Keratinocyte (primary cell): ENCODE measurements around the gene SMDT1. TPM values are rescaled to one million over a fixed set of nuclear protein-coding genes. Genes with fewer than 3 reads are reported as not detected.

Experiments
- DNase-seq: peaks from one replicate; pipeline ENCODE4 v3.0.0-alpha.2; 2011; ENCODE audit warnings: low read depth, missing footprints, low spot score
- FAIRE-seq: peaks from 2 replicates; lab custom pipeline; 2011; peaks lifted over from hg19 to GRCh38; lab: Jason Lieb, UNC
- H2AFZ ChIP-seq: 2 replicates; pipeline ENCODE4 v1.6.0; 2012; ENCODE audit warnings: low read length, control low read depth, inconsistent platforms; ENCODE audit not compliant: control insufficient read depth
- H3K27ac ChIP-seq: 2 replicates; pipeline ENCODE4 v1.5.1; 2011; ENCODE audit warnings: low read length; ENCODE audit not compliant: control insufficient read depth, insufficient read depth
- H3K27me3 ChIP-seq: 3 replicates; pipeline ENCODE4 v1.6.0; 2011; ENCODE audit warnings: low read length; ENCODE audit not compliant: control insufficient read depth, insufficient read depth; ENCODE audit errors: extremely low read depth
- H3K36me3 ChIP-seq, 2 experiments: 2 replicates in 1 of 2; 3 replicates in 1 of 2; pipeline ENCODE4 v1.5.1; 2011; ENCODE audit warnings: low read length in 2 of 2, mild to moderate bottlenecking in 1 of 2; ENCODE audit not compliant: control insufficient read depth in 2 of 2, insufficient read depth in 2 of 2; ENCODE audit errors: extremely low read depth in 1 of 2
- H3K4me1 ChIP-seq: 3 replicates; pipeline ENCODE4 v1.5.1; 2011; ENCODE audit warnings: low read length; ENCODE audit not compliant: control insufficient read depth, insufficient read depth; ENCODE audit errors: extremely low read depth
- H3K4me2 ChIP-seq: 3 replicates; pipeline ENCODE4 v1.6.0; 2011; ENCODE audit warnings: low read depth, low read length; ENCODE audit not compliant: control insufficient read depth, insufficient read depth; ENCODE audit errors: extremely low read depth
- H3K4me3 ChIP-seq, 3 experiments: fragments of 200-600 bp in 1 of 3; sonication (generic) in 1 of 3; 2 replicates in 2 of 3; 3 replicates in 1 of 3; pipeline ENCODE4 v1.5.1; 2011 to 2016; ENCODE audit warnings: low read length in 3 of 3, mild to moderate bottlenecking in 3 of 3, control low read depth in 2 of 3, inconsistent platforms in 1 of 3, low read depth in 1 of 3, mixed read lengths in 1 of 3, mixed run types in 1 of 3, moderate library complexity in 1 of 3; ENCODE audit not compliant: control insufficient read depth in 2 of 3, insufficient read depth in 2 of 3; ENCODE audit errors: extremely low read depth in 1 of 3
- H3K79me2 ChIP-seq: 2 replicates; pipeline ENCODE4 v1.6.0; 2012; ENCODE audit warnings: low read length; ENCODE audit not compliant: control insufficient read depth, insufficient read depth
- H3K9ac ChIP-seq: 3 replicates; pipeline ENCODE4 v1.6.0; 2011; ENCODE audit warnings: low read length; ENCODE audit not compliant: control insufficient read depth, insufficient read depth; ENCODE audit errors: extremely low read depth
- H3K9me1 ChIP-seq: 3 replicates; pipeline ENCODE4 v1.6.0; 2011; ENCODE audit warnings: low read length; ENCODE audit not compliant: control insufficient read depth, insufficient read depth; ENCODE audit errors: extremely low read depth
- H3K9me3 ChIP-seq: 2 replicates; pipeline ENCODE4 v1.5.1; 2012; ENCODE audit warnings: low read depth, low read length; ENCODE audit not compliant: control insufficient read depth
- H4K20me1 ChIP-seq: 3 replicates; pipeline ENCODE4 v1.6.0; 2011; ENCODE audit warnings: low read length; ENCODE audit not compliant: control insufficient read depth, insufficient read depth; ENCODE audit errors: extremely low read depth
- CTCF ChIP-seq, 3 experiments: IDR thresholded peaks in 1 of 3; conservative IDR thresholded peaks in 1 of 3; optimal IDR thresholded peaks in 1 of 3; 2 replicates in 2 of 3; 3 replicates in 1 of 3; pipeline versions ENCODE3 to v1.5.1; 2011; ENCODE audit warnings: low read length in 3 of 3, mild to moderate bottlenecking in 3 of 3, moderate library complexity in 2 of 3, control low read depth in 1 of 3, inconsistent platforms in 1 of 3; ENCODE audit not compliant: insufficient read depth in 2 of 3; ENCODE audit errors: extremely low read depth in 1 of 3
- EZH2 ChIP-seq: IDR thresholded peaks from one replicate; pipeline ENCODE4 v1.6.1; 2012; ENCODE audit warnings: inconsistent platforms, mild to moderate bottlenecking, low read length, moderate library complexity
- dilution Hi-C: fragments of 300-500 bp; cut with MboI; formaldehyde crosslinking; loops from one replicate; pipeline ENCODE4 v1.7.0; 2020; ENCODE audit warnings: low sequenced_read_pairs; ENCODE audit not compliant: extremely low pct_ligation_motif_present
- polyA plus RNA-seq, 5 experiments: library from polyadenylated mRNA; depleted of rRNA in 3 of 5; stranded (reverse) in 3 of 5; stranded (forward) in 1 of 5; unstranded in 1 of 5; fragments of >200 nt; gene quantifications; 1 replicate in 1 of 5; 2 replicates in 3 of 5; 3 replicates in 1 of 5; pipeline versions ENCODE4 v1.2.1 to v1.2.3, GENCODE V29; 2011 to 2012; ENCODE audit warnings: missing spikeins in 2 of 5, low read depth in 1 of 5, low replicate concordance in 1 of 5

The SMDT1 gene
- polyA plus RNA-seq, 1 donor (not counting 4 experiments of a cell fraction or from before 2014, with no cell fraction given), result 21.6 TPM

- Histone ChIP-seq H3K27me3 (no peaks in the 10 kb centered on the region), H3K4me1 (no peaks in the 10 kb centered on the region), H3K9ac (no peak overlapping the region), H4K20me1 (no peaks in the 10 kb centered on the region), H3K36me3 (no peaks in the 10 kb centered on the region), H3K4me3 (no peak overlapping the region), H3K9me1 (no peaks in the 10 kb centered on the region), H3K79me2 (no peaks in the 10 kb centered on the region), H2AFZ (no peak overlapping the region), H3K9me3 (no peaks in the 10 kb centered on the region), H3K27ac (no peak overlapping the region), H3K4me2 (no peak overlapping the region)
- FAIRE-seq, result peak; percentile 43
- TF ChIP-seq CTCF (optimal IDR thresholded peaks at IDR 0.05 in 1 of 3, IDR thresholded peaks at IDR 0.05 in 1 of 3, conservative IDR thresholded peaks at IDR 0.05 in 1 of 3; ENCODE audit: extremely low read depth in 1 of 3, insufficient read depth in 2 of 3, low read length in 3 of 3) (no peak), EZH2 (no peak)
- no peak for DNase-seq
- dilution Hi-C loops, result no loop called here
Observed at GRCh38 chr22:42052765-42053164, 26.7 kb upstream of the SMDT1 start.

- no peak overlapping the region for H3K4me3 ChIP-seq
- H2AFZ ChIP-seq, result no peak overlapping the region
- no peaks in the 10 kb centered on the region for H3K9me3 ChIP-seq
- TF ChIP-seq EZH2 (no peak), CTCF (optimal IDR thresholded peaks at IDR 0.05 in 1 of 3, IDR thresholded peaks at IDR 0.05 in 1 of 3, conservative IDR thresholded peaks at IDR 0.05 in 1 of 3; ENCODE audit: extremely low read depth in 1 of 3, insufficient read depth in 2 of 3, low read length in 3 of 3) (no peak)
- H3K4me1 ChIP-seq, result no peaks in the 10 kb centered on the region
- H3K9ac ChIP-seq, result no peak overlapping the region
- no peak for FAIRE-seq
- H3K27ac ChIP-seq, result no peak overlapping the region
- DNase-seq, result no peak
- H4K20me1 ChIP-seq, result no peaks in the 10 kb centered on the region
- H3K4me2 ChIP-seq, result no peak overlapping the region
- H3K27me3 ChIP-seq, result no peaks in the 10 kb centered on the region
- no peaks in the 10 kb centered on the region for H3K79me2 ChIP-seq
- no peaks in the 10 kb centered on the region for H3K9me1 ChIP-seq
- H3K36me3 ChIP-seq, result peaks cover 7 to 16% of the 10 kb centered on the region in 2 experiments
- dilution Hi-C loops, result no loop called here
Observed at GRCh38 chr22:42056757-42057511, 22.6 kb upstream of the SMDT1 start.
